ENCODE results near the gene DMAC2.

GRCh38 chr19:41452584-41453275, 13.0 kb upstream of the DMAC2 start:
- no peak for TF ChIP-seq CTCF (IDR thresholded peaks at IDR 0.05; ENCODE audit: poor library complexity, severe bottlenecking)
- TF ChIP-seq EZH2 (IDR thresholded peaks at IDR 0.05; ENCODE audit: borderline replicate concordance, insufficient read depth, low read length, poor library complexity, severe bottlenecking) = no peak
- TF ChIP-seq EP300 (conservative IDR thresholded peaks at IDR 0.05; ENCODE audit: poor library complexity, severe bottlenecking) = no peak
- no peak for TF ChIP-seq POLR2AphosphoS5 (IDR thresholded peaks at IDR 0.05)
- no peak for TF ChIP-seq SMC3 (conservative IDR thresholded peaks at IDR 0.05; ENCODE audit: poor library complexity)
- TF ChIP-seq TAF1 (IDR thresholded peaks at IDR 0.05; ENCODE audit: low read depth) = no peak
- TF ChIP-seq MXI1 (conservative IDR thresholded peaks at IDR 0.05; ENCODE audit: poor library complexity, severe bottlenecking) = no peak
- TF ChIP-seq REST (IDR thresholded peaks at IDR 0.05; ENCODE audit: borderline replicate concordance) = no peak

Measured in neural cell (in vitro differentiated cells).